HCT116 (cell line): ENCODE data around the gene SPACDR. TPM values are rescaled to one million over a fixed set of nuclear protein-coding genes. Genes with fewer than 3 reads are reported as not detected.
A peak's percentile ranks its signal among the peaks of the same experiment; 100 is the strongest.

Experiments
- ATAC-seq: fragments of 200-7000 bp; cut with Tn5 transposase; 2 replicates; pipeline ENCODE4 v1.9.1; 2020; ENCODE audit warnings: mild to moderate bottlenecking, moderate library complexity
- BruUV-seq: library from RNA; stranded (reverse); fragments of 400-500 nt; replicated peaks from 2 replicates; lab custom pipeline; 2021; lab: Mats Ljungman, UMichigan
- CTCF ChIA-PET: fragments of 300-600 bp; sonication (Branson Sonifier 250); formaldehyde crosslinking; loops from one replicate; lab custom pipeline; 2021; ENCODE audit warnings: antibody characterized with exemption; lab: Charles Lee
- POLR2A ChIA-PET: fragments of 300-600, 350-600 bp; sonication (Branson Sonifier 250); formaldehyde crosslinking; loops from one replicate; lab custom pipeline; 2021; ENCODE audit warnings: antibody characterized with exemption; lab: Charles Lee
- RAD21 ChIA-PET, 2 experiments: fragments of 300-600 bp; sonication (Branson Sonifier 250); formaldehyde crosslinking; loops; one replicate each; lab custom pipeline; 2023; ENCODE audit warnings: low total read pairs in 2 of 2; ENCODE audit not compliant: uncharacterized antibody in 2 of 2, unreplicated experiment in 2 of 2, low non-redundant PET in 1 of 2; lab: Charles Lee
- DNase-seq: peaks from one replicate; pipeline ENCODE4 v3.0.0-alpha.2; 2010; ENCODE audit warnings: low read depth, low spot score
- H2AFZ ChIP-seq: fragments of 200-600 bp; shearing (Covaris generic), sonication (generic); 2 replicates; pipeline ENCODE4 v1.6.1; 2017; ENCODE audit warnings: low read depth, mixed run types, mixed read lengths, antibody characterized with exemption, low read length; ENCODE audit not compliant: poor library complexity, severe bottlenecking
- H3K27ac ChIP-seq: 2 replicates; pipeline ENCODE4 v1.5.1; 2012; ENCODE audit warnings: low read depth, low read length
- H3K27me3 ChIP-seq: fragments of 200-600 bp; sonication (generic); 2 replicates; pipeline ENCODE4 v1.6.1; 2016; ENCODE audit warnings: mixed run types, low read length, mixed read lengths; ENCODE audit not compliant: insufficient read depth
- H3K36me3 ChIP-seq, 2 experiments: fragments of 200-500 bp in 1 of 2; fragments of 200-600 bp in 1 of 2; sonication (Bioruptor generic) in 1 of 2; sonication (generic) in 1 of 2; 2 replicates each; pipeline versions ENCODE4 v1.5.1 to v1.6.1; 2014 to 2016; ENCODE audit warnings: low read length in 2 of 2, inconsistent platforms in 1 of 2, mixed read lengths in 1 of 2, mixed run types in 1 of 2; ENCODE audit not compliant: insufficient read depth in 2 of 2, control insufficient read depth in 1 of 2
- H3K4me1 ChIP-seq, 2 experiments: fragments of 200-600 bp in 1 of 2; sonication (generic) in 1 of 2; 2 replicates each; pipeline versions ENCODE4 v1.5.1 to v1.6.1; 2012 to 2017; ENCODE audit warnings: low read length in 2 of 2, inconsistent platforms in 1 of 2, mild to moderate bottlenecking in 1 of 2, mixed read lengths in 1 of 2, mixed run types in 1 of 2, moderate library complexity in 1 of 2; ENCODE audit not compliant: insufficient read depth in 2 of 2, control insufficient read depth in 1 of 2
- H3K4me2 ChIP-seq: fragments of 200-600 bp; sonication (generic); 2 replicates; pipeline ENCODE4 v1.6.1; 2017; ENCODE audit warnings: mixed run types, low read length, mixed read lengths
- H3K4me3 ChIP-seq, 2 experiments: fragments of 200-600 bp in 1 of 2; sonication (generic) in 1 of 2; replicated peaks in 1 of 2; 2 replicates each; pipeline ENCODE4 v1.5.1; 2011 to 2016; ENCODE audit warnings: low read length in 2 of 2, control low read depth in 1 of 2, low read depth in 1 of 2, mild to moderate bottlenecking in 1 of 2, mixed read lengths in 1 of 2, mixed run types in 1 of 2
- H3K79me2 ChIP-seq: fragments of 200-600 bp; sonication (generic); 2 replicates; pipeline ENCODE4 v1.6.1; 2017; ENCODE audit warnings: mild to moderate bottlenecking, mixed run types, low read length, moderate library complexity, mixed read lengths; ENCODE audit not compliant: insufficient read depth
- H3K9ac ChIP-seq: fragments of 200-600 bp; sonication (generic); 2 replicates; pipeline ENCODE4 v1.6.1; 2016; ENCODE audit warnings: low read length, mixed read lengths
- H3K9me2 ChIP-seq: fragments of 200-600 bp; sonication (generic), shearing (Covaris generic); 2 replicates; pipeline ENCODE4 v1.6.1; 2017; ENCODE audit warnings: mixed run types, mild to moderate bottlenecking, moderate library complexity; ENCODE audit not compliant: insufficient read depth
- H3K9me3 ChIP-seq, 2 experiments: fragments of 200-500 bp in 1 of 2; fragments of 200-600 bp in 1 of 2; sonication (Bioruptor generic) in 1 of 2; sonication (generic) in 1 of 2; 2 replicates each; pipeline ENCODE4 v1.6.1; 2014 to 2017; ENCODE audit warnings: low read length in 2 of 2, mixed read lengths in 2 of 2, inconsistent platforms in 1 of 2, low read depth in 1 of 2, mild to moderate bottlenecking in 1 of 2, mixed run types in 1 of 2, moderate library complexity in 1 of 2; ENCODE audit not compliant: control insufficient read depth in 1 of 2, insufficient read depth in 1 of 2
- H4K20me1 ChIP-seq: fragments of 200-600 bp; sonication (generic), shearing (Covaris generic); 2 replicates; pipeline ENCODE4 v1.6.1; 2017; ENCODE audit warnings: mixed run types, mild to moderate bottlenecking, moderate library complexity; ENCODE audit not compliant: insufficient read depth
- CEBPB ChIP-seq: IDR thresholded peaks from 2 replicates; pipeline ENCODE4 v1.6.1; 2012; ENCODE audit warnings: low read depth
- EZH2 ChIP-seq: fragments of 200-600 bp; sonication (generic); IDR thresholded peaks from 2 replicates; pipeline ENCODE4 v1.6.1; 2017; ENCODE audit warnings: antibody characterized with exemption, mixed run types
- EZH2phosphoT487 ChIP-seq: fragments of 200-600 bp; IDR thresholded peaks from 2 replicates; pipeline ENCODE4 v1.6.1; 2018; ENCODE audit warnings: antibody characterized with exemption, borderline replicate concordance
- JUND ChIP-seq: IDR thresholded peaks from 2 replicates; pipeline ENCODE4 v1.6.1; 2012
- POLR2AphosphoS5 ChIP-seq: IDR thresholded peaks from 2 replicates; pipeline ENCODE4 v1.6.1; 2011; ENCODE audit warnings: mild to moderate bottlenecking, low read depth, low read length, moderate library complexity
- RAD21 ChIP-seq: IDR thresholded peaks from 2 replicates; pipeline ENCODE4 v1.6.1; 2012; ENCODE audit warnings: low read depth, mild to moderate bottlenecking
- SP1 ChIP-seq: IDR thresholded peaks from 2 replicates; pipeline ENCODE4 v1.6.1; 2012; ENCODE audit warnings: low read depth
- SRF ChIP-seq: IDR thresholded peaks from 2 replicates; pipeline ENCODE4 v1.6.1; 2012; ENCODE audit warnings: low read depth
- TCF7L2 ChIP-seq: IDR thresholded peaks from 2 replicates; pipeline ENCODE4 v1.7.0; 2011; ENCODE audit warnings: borderline replicate concordance, inconsistent platforms; ENCODE audit not compliant: insufficient read depth, insufficient read length; ENCODE audit errors: extremely low read depth
- YY1 ChIP-seq: IDR thresholded peaks from 2 replicates; pipeline ENCODE4 v1.6.1; 2011; ENCODE audit warnings: low read length, low read depth, moderate library complexity, mild to moderate bottlenecking; ENCODE audit not compliant: insufficient replicate concordance; ENCODE audit errors: extremely low read depth
- ZBTB33 ChIP-seq: IDR thresholded peaks from 2 replicates; pipeline ENCODE4 v1.6.1; 2011; ENCODE audit warnings: mild to moderate bottlenecking, low read length, moderate library complexity; ENCODE audit not compliant: insufficient replicate concordance; ENCODE audit errors: extremely low read depth
- intact Hi-C: fragments of 100-400 bp; cut with micrococcal nuclease; formaldehyde crosslinking; loops from 2 replicates; pipeline ENCODE4 v1.10.0; 2022
- total RNA-seq: library from RNA; stranded (reverse); gene quantifications from one replicate; pipeline ENCODE4 v1.2.1, GENCODE V29; 2021; ENCODE audit not compliant: unreplicated experiment
- TF ChIP-seq, protein P1 (sequence below): IDR thresholded peaks from 2 replicates; pipeline ENCODE4 v1.6.1; 2012

The SPACDR gene
- total RNA-seq, 1 experiment from 2014 or later: 1.7 TPM

GRCh38 chr7:100513212-100513810 is 49.3 kb upstream of the SPACDR start:
- peaks cover 10 to 29% of the 10 kb centered on the region in 2 experiments for H3K4me1 ChIP-seq
- TF ChIP-seq RAD21 (no peak), ZBTB33 (no peak)
- TF ChIP-seq, protein P1, sequence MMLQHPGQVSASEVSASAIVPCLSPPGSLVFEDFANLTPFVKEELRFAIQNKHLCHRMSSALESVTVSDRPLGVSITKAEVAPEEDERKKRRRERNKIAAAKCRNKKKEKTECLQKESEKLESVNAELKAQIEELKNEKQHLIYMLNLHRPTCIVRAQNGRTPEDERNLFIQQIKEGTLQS: no peak
- no peaks in the 10 kb centered on the region for H3K79me2 ChIP-seq
- H3K27ac ChIP-seq: no peak overlapping the region
- no peak overlapping the region for H3K4me3 ChIP-seq
- no peaks in the 10 kb centered on the region for H4K20me1 ChIP-seq
- POLR2A ChIA-PET: no interaction called here
- no peaks in the 10 kb centered on the region for H3K9me3 ChIP-seq
- H3K4me2 ChIP-seq: no peak overlapping the region
- no peak for DNase-seq
- RAD21 ChIA-PET: interaction anchor here in 1 of 2 experiments (0.7 kb wide), 1 partner anchor 71 kb away, joined by 4 read pairs; no protein-coding TSS in a partner anchor
- no peak overlapping the region for H2AFZ ChIP-seq
- BruUV-seq: no TSS peak
- H3K36me3 ChIP-seq: no peaks in the 10 kb centered on the region
- CTCF ChIA-PET: no interaction called here
- no peak overlapping the region for H3K9ac ChIP-seq
- ATAC-seq: no peak
- no peaks in the 10 kb centered on the region for H3K27me3 ChIP-seq
- no peaks in the 10 kb centered on the region for H3K9me2 ChIP-seq
- intact Hi-C loops: no loop called here

- intact Hi-C loops: no loop called here
- no peaks in the 10 kb centered on the region for H4K20me1 ChIP-seq
- no TSS peak for BruUV-seq
- RAD21 ChIA-PET: no interaction called here
- TF ChIP-seq EZH2phosphoT487: no peak
- TF ChIP-seq YY1: no peak
- TF ChIP-seq CEBPB: no peak
- TF ChIP-seq JUND: no peak
- no peak for TF ChIP-seq POLR2AphosphoS5
- no peak for TF ChIP-seq TCF7L2
- no peak for TF ChIP-seq EZH2
- TF ChIP-seq SP1: no peak
- TF ChIP-seq SRF: no peak
- TF ChIP-seq, protein P1: no peak
- H3K9me3 ChIP-seq: no peaks in the 10 kb centered on the region
- no peaks in the 10 kb centered on the region for H3K9me2 ChIP-seq
- peak overlapping the region; percentile 84 for H2AFZ ChIP-seq
- H3K36me3 ChIP-seq: no peaks in the 10 kb centered on the region
- H3K27ac ChIP-seq: no peak overlapping the region
- no peak overlapping the region for H3K9ac ChIP-seq
- no peak overlapping the region for H3K4me2 ChIP-seq
- CTCF ChIA-PET: no interaction called here
- H3K79me2 ChIP-seq: no peaks in the 10 kb centered on the region
- H3K4me3 ChIP-seq: no peak overlapping the region
- DNase-seq (no peak), ATAC-seq (no peak)
- peaks cover 11 to 38% of the 10 kb centered on the region in 2 experiments for H3K4me1 ChIP-seq
- POLR2A ChIA-PET: no interaction called here
- no peaks in the 10 kb centered on the region for H3K27me3 ChIP-seq
Observed at GRCh38 chr7:100510437-100511239, 46.6 kb upstream of the SPACDR start.
